ENCODE results near the gene SLC37A3. TPM values are rescaled to one million over a fixed set of nuclear protein-coding genes. Genes with fewer than 3 reads are reported as not detected.
A peak's percentile ranks its signal among the peaks of the same experiment; 100 is the strongest.

SLC37A3 gene
- total RNA-seq (50.3 TPM), polyA plus RNA-seq (ENCODE audit: insufficient read depth, low read depth, low replicate concordance) (19.5 TPM)
- long read RNA-seq, donor 1, partial matches to known transcripts: 0 of 3 reads
- long read RNA-seq, donor 1, other reads (novel, unspliced or antisense): 0 of 3 reads
- long read RNA-seq, donor 2, transcript SLC37A3-201 (15 exons, 3,349 nt): major isoform, 5 of 8 reads
- long read RNA-seq, donor 2, partial matches to known transcripts: 0 of 8 reads
- long read RNA-seq, donor 2, other reads (novel, unspliced or antisense): 0 of 8 reads
- long read RNA-seq, donor 3, transcript SLC37A3-201 (15 exons, 3,349 nt): major isoform, 9 of 11 reads
- long read RNA-seq, donor 3, partial matches to known transcripts: 0 of 11 reads
- long read RNA-seq, donor 3, other reads (novel, unspliced or antisense): 0 of 11 reads
- long read RNA-seq, donor 4, transcript SLC37A3-201 (15 exons, 3,349 nt): major isoform, 5 of 6 reads
- long read RNA-seq, donor 4, partial matches to known transcripts: 0 of 6 reads
- long read RNA-seq, donor 4, other reads (novel, unspliced or antisense): 0 of 6 reads
- long read RNA-seq, donor 5: 0 reads
- long read RNA-seq, donor 6, partial matches to known transcripts: 0 of 6 reads
- long read RNA-seq, donor 6, other reads (novel, unspliced or antisense): 0 of 6 reads
- long read RNA-seq, donor 7, transcript SLC37A3-201 (15 exons, 3,349 nt): major isoform, 42 of 73 reads
- long read RNA-seq, donor 7, partial matches to known transcripts: 2 of 73 reads
- long read RNA-seq, donor 7, other reads (novel, unspliced or antisense): 29 of 73 reads
- long read RNA-seq, donor 8, transcript SLC37A3-201 (15 exons, 3,349 nt): major isoform, 5 of 5 reads
- long read RNA-seq, donor 8, partial matches to known transcripts: 0 of 5 reads
- long read RNA-seq, donor 8, other reads (novel, unspliced or antisense): 0 of 5 reads
- long read RNA-seq, donor 9, partial matches to known transcripts: 0 of 4 reads
- long read RNA-seq, donor 9, other reads (novel, unspliced or antisense): 0 of 4 reads
- long read RNA-seq, donor 10, partial matches to known transcripts: 0 of 3 reads
- long read RNA-seq, donor 10, other reads (novel, unspliced or antisense): 0 of 3 reads

GRCh38 chr7:140397784-140398750, at the start of gene SLC37A3:
Gene SLC37A3, minus strand, starts transcription at chr7:140398530. Its CDS starts 16,004 bp downstream, at chr7:140382526.
- peak within 1 kb of the TSS; percentile 79 to 95 (median 92) for H3K4me3 ChIP-seq (ENCODE audit: low read length in 3 of 3)
- intact Hi-C loops (cut with DNase I): no loop called here
- no peaks in the 10 kb centered on the region for H3K4me1 ChIP-seq (ENCODE audit: control insufficient read depth in 2 of 3, insufficient read depth in 2 of 3, low read depth in 1 of 3, low read length in 3 of 3)
- no peaks in the 10 kb centered on the region for H3K27me3 ChIP-seq (ENCODE audit: control insufficient read depth, insufficient read depth, low read length)
- H3K27ac ChIP-seq (ENCODE audit: low read depth in 2 of 2, low read length in 2 of 2): peak within 1 kb of the TSS; percentile 57 to 58
- FAIRE-seq: no peak
- TF ChIP-seq CTCF (IDR thresholded peaks at IDR 0.05; ENCODE audit: borderline replicate concordance, extremely low read depth, insufficient read depth): no peak
- no peaks in the 10 kb centered on the region for H3K9me3 ChIP-seq (ENCODE audit: control insufficient read depth in 2 of 3, insufficient read depth in 1 of 3, low read length in 3 of 3)
- H3K9ac ChIP-seq (ENCODE audit: low read length in 3 of 3): peak within 1 kb of the TSS; percentile 61 to 74 (median 74)
- DNase-seq: peak; percentile 91 to 95 (median 93)
- H3K36me3 ChIP-seq (ENCODE audit: control insufficient read depth in 2 of 3, insufficient read depth in 3 of 3, low read length in 3 of 3): no peaks in the 10 kb centered on the region

GRCh38 chr7:140447841-140448240, 49.5 kb upstream of the SLC37A3 start:
- intact Hi-C loops (cut with DNase I): no loop called here
- H3K4me1 ChIP-seq (ENCODE audit: control insufficient read depth in 2 of 3, insufficient read depth in 2 of 3, low read depth in 1 of 3, low read length in 3 of 3): no peaks in the 10 kb centered on the region
- H3K4me3 ChIP-seq (ENCODE audit: low read length in 3 of 3): no peak overlapping the region
- H3K27ac ChIP-seq (ENCODE audit: low read depth in 2 of 2, low read length in 2 of 2): no peak overlapping the region
- TF ChIP-seq CTCF (IDR thresholded peaks at IDR 0.05; ENCODE audit: borderline replicate concordance, extremely low read depth, insufficient read depth): no peak
- H3K9ac ChIP-seq (ENCODE audit: low read length in 3 of 3): no peak overlapping the region
- H3K36me3 ChIP-seq (ENCODE audit: control insufficient read depth in 2 of 3, insufficient read depth in 3 of 3, low read length in 3 of 3): peaks cover 0 to 2% (median 0%) of the 10 kb centered on the region in 3 donors
- H3K27me3 ChIP-seq (ENCODE audit: control insufficient read depth, insufficient read depth, low read length): no peaks in the 10 kb centered on the region
- no peaks in the 10 kb centered on the region for H3K9me3 ChIP-seq (ENCODE audit: control insufficient read depth in 2 of 3, insufficient read depth in 1 of 3, low read length in 3 of 3)
- DNase-seq (no peak), FAIRE-seq (no peak)

GRCh38 chr7:140446467-140446866, 48.1 kb upstream of the SLC37A3 start:
- H3K4me1 ChIP-seq (ENCODE audit: control insufficient read depth in 2 of 3, insufficient read depth in 2 of 3, low read depth in 1 of 3, low read length in 3 of 3): no peaks in the 10 kb centered on the region
- DNase-seq (no peak), FAIRE-seq (no peak)

More at GRCh38 chr7:140446467-140446866, 48.1 kb upstream of the SLC37A3 start:
- intact Hi-C loops (cut with DNase I): no loop called here
- H3K4me3 ChIP-seq (ENCODE audit: low read length in 3 of 3): no peak overlapping the region
- no peak overlapping the region for H3K27ac ChIP-seq (ENCODE audit: low read depth in 2 of 2, low read length in 2 of 2)
- no peaks in the 10 kb centered on the region for H3K27me3 ChIP-seq (ENCODE audit: control insufficient read depth, insufficient read depth, low read length)
- no peak for TF ChIP-seq CTCF (IDR thresholded peaks at IDR 0.05; ENCODE audit: borderline replicate concordance, extremely low read depth, insufficient read depth)
- H3K36me3 ChIP-seq (ENCODE audit: control insufficient read depth in 2 of 3, insufficient read depth in 3 of 3, low read length in 3 of 3): peaks cover 0 to 2% (median 0%) of the 10 kb centered on the region in 3 donors
- no peaks in the 10 kb centered on the region for H3K9me3 ChIP-seq (ENCODE audit: control insufficient read depth in 2 of 3, insufficient read depth in 1 of 3, low read length in 3 of 3)
- H3K9ac ChIP-seq (ENCODE audit: low read length in 3 of 3): no peak overlapping the region
